Prostate gland (tissue), 2 donors: Measurements from ENCODE around the gene ABTB1. TPM values are rescaled to one million over a fixed set of nuclear protein-coding genes. Genes with fewer than 3 reads are reported as not detected.

Source experiments
- DNase-seq: peaks from one replicate; pipeline ENCODE4 v3.0.0-alpha.2; 2019; ENCODE audit warnings: low spot score
- H3K27ac ChIP-seq, 2 donors: fragments of 200-600 bp; sonication (generic); 2 replicates each; pipeline ENCODE4 v1.5.1; 2017 to 2019
- H3K27me3 ChIP-seq: fragments of 200-600 bp; sonication (generic); replicated peaks from 2 replicates; pipeline ENCODE4 v1.5.1; 2019; ENCODE audit not compliant: insufficient read depth
- H3K36me3 ChIP-seq, 2 donors: fragments of 200-600 bp; sonication (generic); 1 replicate in 1 of 2; 2 replicates in 1 of 2; pipeline versions ENCODE4 v1.5.1 to v1.8.1; 2017 to 2019
- H3K4me1 ChIP-seq: fragments of 200-600 bp; sonication (generic); replicated peaks from 2 replicates; pipeline ENCODE4 v1.5.1; 2019
- H3K4me3 ChIP-seq, 2 donors: fragments of 200-600 bp; sonication (generic); 2 replicates each; pipeline ENCODE4 v1.5.1; 2017 to 2019
- H3K9me3 ChIP-seq: fragments of 200-600 bp; sonication (generic); 2 replicates; pipeline ENCODE4 v1.5.1; 2017
- CTCF ChIP-seq, 4 experiments: fragments of 200-600 bp in 2 of 4; fragments of 450-650 bp in 2 of 4; sonication (generic) in 2 of 4; IDR thresholded peaks; 1 replicate in 3 of 4; 2 replicates in 1 of 4; pipeline ENCODE4 v1.5.1; 2016 to 2019; ENCODE audit warnings: antibody characterized with exemption in 4 of 4, mild to moderate bottlenecking in 2 of 4, moderate library complexity in 2 of 4
- POLR2A ChIP-seq: fragments of 450-650 bp; IDR thresholded peaks from one replicate; pipeline ENCODE4 v1.6.1; 2016; ENCODE audit warnings: antibody characterized with exemption, mild to moderate bottlenecking
- POLR2AphosphoS5 ChIP-seq: sonication (generic); formaldehyde crosslinking; IDR thresholded peaks from one replicate; pipeline ENCODE4 v1.6.1; 2017; ENCODE audit warnings: antibody characterized with exemption
- WGBS: methylation state at CpG from one replicate; pipeline ENCODE4 v1.1.5; 2018; 5-methylcytosine and 5-hydroxymethylcytosine counted together
- intact Hi-C: fragments of 100-400 bp; cut with DNase I; formaldehyde crosslinking; loops from one replicate; pipeline ENCODE4 v1.14.2; 2022
- total RNA-seq, 2 donors: library from RNA; depleted of rRNA; stranded (reverse); fragments of >200 nt; gene quantifications; one replicate each; pipeline ENCODE4 v1.1.0, GENCODE V29; 2016

ABTB1 gene
- total RNA-seq, 2 donors from 2014 or later = 33.4 to 60.2 TPM

- Histone ChIP-seq H3K4me1 (no peaks in the 10 kb centered on the region), H3K27ac (no peak overlapping the region), H3K27me3 (no peaks in the 10 kb centered on the region), H3K9me3 (no peaks in the 10 kb centered on the region), H3K4me3 (no peak overlapping the region), H3K36me3 (no peaks in the 10 kb centered on the region)
- 78% methylated on average over 3 of the region's 3 CpGs for WGBS
- intact Hi-C loops = no loop called here
- DNase-seq = no peak
- no peak for TF ChIP-seq POLR2AphosphoS5
- TF ChIP-seq CTCF (IDR thresholded peaks at IDR 0.05) = no peak
- no peak for TF ChIP-seq POLR2A
Measured at GRCh38 chr3:127726894-127727293, 54.1 kb downstream of the ABTB1 start.

GRCh38 chr3:127728417-127729015 lies 55.8 kb downstream of the ABTB1 start:
- Histone ChIP-seq H3K27ac (no peak overlapping the region), H3K36me3 (no peaks in the 10 kb centered on the region), H3K4me3 (no peak overlapping the region), H3K9me3 (no peaks in the 10 kb centered on the region), H3K4me1 (no peaks in the 10 kb centered on the region), H3K27me3 (no peaks in the 10 kb centered on the region)
- WGBS = 69% methylated on average over 7 of the region's 7 CpGs
- no peak for DNase-seq
- intact Hi-C loops = no loop called here
- TF ChIP-seq POLR2A = no peak
- TF ChIP-seq POLR2AphosphoS5 = no peak
- TF ChIP-seq CTCF (IDR thresholded peaks at IDR 0.05) = no peak

GRCh38 chr3:127729556-127730056 lies 56.9 kb downstream of the ABTB1 start:
- Histone ChIP-seq H3K9me3 (no peaks in the 10 kb centered on the region), H3K27ac (no peak overlapping the region), H3K27me3 (no peaks in the 10 kb centered on the region), H3K4me1 (no peaks in the 10 kb centered on the region), H3K36me3 (no peaks in the 10 kb centered on the region), H3K4me3 (no peak overlapping the region)
- intact Hi-C loops = no loop called here
- no peak for TF ChIP-seq POLR2AphosphoS5
- no peak for TF ChIP-seq CTCF (IDR thresholded peaks at IDR 0.05)
- no peak for TF ChIP-seq POLR2A
- DNase-seq = no peak
- 80% methylated on average over 4 of the region's 4 CpGs for WGBS

- no peak overlapping the region for H3K4me3 ChIP-seq
- no peaks in the 10 kb centered on the region for H3K9me3 ChIP-seq
- intact Hi-C loops = no loop called here
- H3K36me3 ChIP-seq = no peaks in the 10 kb centered on the region
- TF ChIP-seq CTCF (IDR thresholded peaks at IDR 0.05) (no peak), POLR2A (no peak), POLR2AphosphoS5 (no peak)
- no peak for DNase-seq
- peaks cover 3% of the 10 kb centered on the region for H3K4me1 ChIP-seq
- H3K27ac ChIP-seq = no peak overlapping the region
- 82% methylated on average over 8 of the region's 8 CpGs for WGBS
- no peaks in the 10 kb centered on the region for H3K27me3 ChIP-seq
Measured at GRCh38 chr3:127730171-127730570, 57.4 kb downstream of the ABTB1 start.

Other genes starting within 250 kb of the ABTB1 start
- 10 to 100 TPM; 46.6 to 73.1 TPM for gene TPRA1, start 82.2 kb upstream of the ABTB1 start, total RNA-seq
- gene MCM2, start 74.5 kb upstream of the ABTB1 start, total RNA-seq = 10 to 100 TPM; 30.9 to 34.7 TPM
- 10 to 100 TPM; 63.9 to 73.7 TPM for gene PODXL2, start 43.8 kb upstream of the ABTB1 start, total RNA-seq
- 10 to 100 TPM; 20.0 to 31.8 TPM for gene MGLL, start 149.6 kb downstream of the ABTB1 start, total RNA-seq
- gene KBTBD12, start 242.3 kb downstream of the ABTB1 start, total RNA-seq = 1 to 10 TPM in 1 of 2 donors, not detected in 1; 1.2 TPM